Activated CD4-positive, alpha-beta T cell treated with anti-CD3 and anti-CD28 coated beads, Interleukin-2, amount 50 U/mL, for 4 hours (primary cell): ENCODE measurements around the gene ZNF460.

ENCODE experiments used
- DNase-seq, 2 experiments: peaks; one replicate each; pipeline ENCODE4 v3.0.0-alpha.2; 2020

ZNF460 gene

DNA sequence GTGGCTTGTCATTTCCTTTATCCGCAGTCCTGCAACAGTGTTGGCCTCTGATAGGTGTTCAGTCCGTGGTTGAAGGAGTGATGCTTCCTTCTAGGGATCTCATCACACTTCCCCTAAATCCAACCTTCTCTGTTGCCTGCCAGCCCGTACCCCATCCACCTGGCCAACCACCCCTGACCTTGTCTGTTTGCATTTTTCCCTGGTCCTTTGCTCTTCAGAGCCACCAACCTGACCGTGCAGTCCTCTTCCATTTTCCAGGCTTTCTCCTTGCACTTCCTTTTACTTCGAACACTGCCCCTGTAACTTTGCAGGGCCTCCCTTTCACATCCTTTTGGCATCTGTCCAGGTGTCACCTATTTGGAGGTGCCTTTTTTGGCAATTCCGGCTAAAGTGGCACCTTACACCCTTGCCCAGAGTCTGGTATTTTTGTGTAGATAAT is 696 bp downstream of the ZNF460 start:
- no peak for DNase-seq

DNA sequence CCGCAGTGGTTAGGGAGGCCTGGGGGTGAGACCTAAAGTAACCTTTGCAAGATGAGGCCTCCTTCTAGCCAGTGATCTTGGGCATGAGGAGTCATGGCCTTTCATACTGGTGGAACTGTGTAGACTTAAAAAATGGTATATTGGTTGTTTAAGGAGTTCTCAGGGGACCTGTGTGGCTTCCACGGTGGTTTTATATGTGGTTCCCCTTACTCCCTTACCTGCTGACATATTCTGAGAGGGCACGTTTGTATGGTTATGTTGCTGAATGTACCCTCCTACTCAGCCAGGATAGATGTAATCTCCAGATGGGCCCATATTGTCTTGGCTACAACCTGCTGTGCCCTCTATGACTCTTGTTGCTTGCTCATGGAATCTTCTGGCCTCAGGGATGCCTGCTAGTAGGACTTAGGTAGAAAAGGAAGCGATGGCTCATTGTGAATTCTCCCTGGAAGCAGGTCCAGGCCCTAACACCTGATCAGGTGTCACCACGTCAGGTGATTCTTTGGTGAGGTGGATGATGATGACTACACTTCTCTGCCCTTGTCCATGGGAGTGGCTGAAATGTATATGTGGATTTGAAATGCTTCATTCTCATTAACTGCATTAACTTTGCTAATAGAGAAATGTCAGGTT is 1.8 kb downstream of the ZNF460 start:
- DNase-seq = no peak

GRCh38 chr19:57288373-57288772 is 8.1 kb downstream of the ZNF460 start:
- no peak for DNase-seq

DNA sequence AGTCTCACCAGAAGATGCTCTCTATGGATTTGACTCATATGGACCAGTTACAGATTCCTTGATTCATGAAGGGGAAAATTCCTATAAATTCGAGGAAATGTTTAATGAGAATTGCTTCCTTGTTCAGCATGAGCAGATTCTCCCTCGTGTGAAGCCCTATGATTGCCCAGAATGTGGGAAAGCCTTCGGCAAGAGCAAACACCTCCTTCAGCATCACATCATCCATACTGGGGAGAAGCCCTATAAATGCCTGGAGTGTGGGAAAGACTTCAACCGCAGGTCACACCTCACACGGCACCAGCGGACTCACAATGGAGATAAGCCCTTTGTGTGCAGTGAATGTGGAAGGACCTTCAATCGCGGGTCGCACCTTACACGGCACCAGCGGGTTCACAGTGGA is 10.7 kb downstream of the ZNF460 start:
- DNase-seq = no peak

GRCh38 chr19:57292547-57292946 is 12.3 kb downstream of the ZNF460 start:
- DNase-seq = no peak

GRCh38 chr19:57293719-57294118 is 13.4 kb downstream of the ZNF460 start:
- DNase-seq = no peak

GRCh38 chr19:57302020-57302465 is 21.8 kb downstream of the ZNF460 start:
- DNase-seq = no peak

DNA sequence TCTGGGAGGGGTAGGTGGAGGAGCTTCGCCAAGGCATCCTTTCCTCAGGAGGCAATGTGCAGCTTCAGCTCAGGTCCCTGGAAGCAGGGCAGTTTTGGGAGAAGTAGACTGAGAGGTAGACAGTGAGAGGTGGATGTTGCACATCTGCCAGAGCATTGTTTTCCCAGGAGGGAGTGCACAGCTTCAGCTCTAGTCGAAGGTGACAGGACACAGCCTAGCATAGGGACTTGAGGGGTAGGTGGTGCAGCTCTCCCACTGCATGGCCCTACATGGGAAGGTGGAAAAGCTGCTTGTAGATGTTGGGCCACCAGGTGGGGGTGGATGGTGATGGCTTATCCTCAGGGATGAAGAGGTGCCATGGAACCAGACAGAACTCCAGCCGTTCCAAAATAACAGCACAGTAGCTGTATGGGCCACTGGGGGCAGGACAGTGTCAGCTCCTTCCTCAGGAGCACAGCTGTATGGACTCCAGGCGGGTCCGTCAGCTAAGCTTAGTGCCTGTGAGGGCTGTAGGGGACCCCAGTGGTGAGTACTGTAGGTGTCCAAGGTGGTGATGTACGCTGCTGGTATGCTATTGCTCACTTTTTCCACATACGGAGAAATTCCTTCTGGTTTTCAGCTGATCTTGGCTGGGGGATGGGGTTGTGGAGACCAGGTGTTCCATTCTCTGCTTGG is 22.6 kb downstream of the ZNF460 start:
- DNase-seq = no peak

GRCh38 chr19:57305056-57305455 is 24.8 kb downstream of the ZNF460 start:
- DNase-seq = no peak

DNA sequence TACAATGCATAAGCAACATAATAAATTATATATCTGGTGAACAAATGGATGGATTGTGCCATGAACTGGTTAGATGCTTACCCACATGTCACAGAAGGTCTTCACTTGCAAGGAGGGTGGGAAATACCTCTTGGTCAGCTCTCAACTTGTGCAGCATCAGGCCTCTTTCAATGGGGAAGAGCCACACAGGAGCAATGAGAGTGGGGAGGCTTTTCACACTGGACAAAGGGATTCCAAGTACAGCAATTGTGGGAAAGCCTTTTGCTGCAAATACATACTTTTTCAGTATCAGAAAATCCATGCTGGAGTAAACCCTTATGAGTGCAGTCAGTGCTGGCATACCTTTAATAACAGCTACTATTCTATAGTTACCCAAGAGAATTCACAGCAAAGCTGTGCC is 28.2 kb downstream of the ZNF460 start:
- no peak for DNase-seq

DNA sequence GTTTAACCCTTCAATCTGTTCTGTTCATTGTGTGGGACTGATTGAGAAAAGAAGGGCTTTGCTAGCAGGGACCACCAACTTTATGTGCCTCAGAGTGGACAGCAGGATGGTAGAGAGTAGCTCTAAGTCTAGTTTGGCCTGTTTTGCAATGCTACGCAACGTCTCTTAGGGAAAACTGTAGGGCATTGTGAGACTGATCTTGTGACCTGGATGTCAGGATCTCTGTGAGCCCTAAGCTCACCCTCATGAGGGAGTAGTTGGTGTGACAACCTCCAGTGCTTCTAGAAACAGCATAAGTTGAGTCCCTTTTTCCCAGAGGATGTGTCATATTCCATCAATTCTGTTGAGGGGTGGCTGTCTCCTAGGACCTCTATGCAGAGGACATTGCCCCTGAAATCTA is 30.5 kb downstream of the ZNF460 start:
- DNase-seq = no peak

GRCh38 chr19:57314146-57314545 is 33.9 kb downstream of the ZNF460 start:
- no peak for DNase-seq

DNA sequence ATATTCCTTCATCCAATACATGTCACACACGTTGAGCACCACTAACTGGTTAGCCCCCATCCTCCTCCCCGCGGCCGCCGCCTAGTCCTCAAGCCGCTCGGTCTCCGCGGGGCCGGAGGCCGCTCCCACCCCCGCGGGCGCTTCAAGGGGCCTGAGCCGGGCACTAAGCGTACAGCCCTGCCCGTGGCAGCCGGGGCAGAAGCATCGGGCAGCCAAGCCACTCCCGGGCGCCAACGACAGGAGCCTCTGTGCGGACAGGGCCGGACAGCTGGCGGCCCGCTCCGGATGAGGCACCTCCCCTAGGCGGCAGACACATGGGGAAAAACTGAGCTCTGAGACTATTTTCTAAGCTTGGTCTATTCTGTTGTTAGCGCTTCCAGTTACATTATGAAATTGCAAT is 37.2 kb downstream of the ZNF460 start:
- no peak for DNase-seq

DNA sequence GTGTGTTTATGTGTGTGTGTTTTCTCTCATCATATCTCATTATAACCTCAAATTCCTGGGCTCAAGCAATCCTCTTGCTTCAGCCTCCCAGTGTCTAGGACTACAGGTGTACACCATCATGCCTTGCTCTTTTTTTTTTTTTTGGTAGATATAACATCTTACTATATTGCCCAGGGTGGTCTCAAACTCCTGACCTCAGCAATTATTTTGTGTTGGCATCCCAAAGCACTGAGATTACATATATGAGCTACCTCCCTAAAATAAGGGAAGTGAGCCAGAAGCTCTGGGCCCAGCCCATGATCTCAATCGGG is 39.5 kb downstream of the ZNF460 start:
- DNase-seq = no peak

DNA sequence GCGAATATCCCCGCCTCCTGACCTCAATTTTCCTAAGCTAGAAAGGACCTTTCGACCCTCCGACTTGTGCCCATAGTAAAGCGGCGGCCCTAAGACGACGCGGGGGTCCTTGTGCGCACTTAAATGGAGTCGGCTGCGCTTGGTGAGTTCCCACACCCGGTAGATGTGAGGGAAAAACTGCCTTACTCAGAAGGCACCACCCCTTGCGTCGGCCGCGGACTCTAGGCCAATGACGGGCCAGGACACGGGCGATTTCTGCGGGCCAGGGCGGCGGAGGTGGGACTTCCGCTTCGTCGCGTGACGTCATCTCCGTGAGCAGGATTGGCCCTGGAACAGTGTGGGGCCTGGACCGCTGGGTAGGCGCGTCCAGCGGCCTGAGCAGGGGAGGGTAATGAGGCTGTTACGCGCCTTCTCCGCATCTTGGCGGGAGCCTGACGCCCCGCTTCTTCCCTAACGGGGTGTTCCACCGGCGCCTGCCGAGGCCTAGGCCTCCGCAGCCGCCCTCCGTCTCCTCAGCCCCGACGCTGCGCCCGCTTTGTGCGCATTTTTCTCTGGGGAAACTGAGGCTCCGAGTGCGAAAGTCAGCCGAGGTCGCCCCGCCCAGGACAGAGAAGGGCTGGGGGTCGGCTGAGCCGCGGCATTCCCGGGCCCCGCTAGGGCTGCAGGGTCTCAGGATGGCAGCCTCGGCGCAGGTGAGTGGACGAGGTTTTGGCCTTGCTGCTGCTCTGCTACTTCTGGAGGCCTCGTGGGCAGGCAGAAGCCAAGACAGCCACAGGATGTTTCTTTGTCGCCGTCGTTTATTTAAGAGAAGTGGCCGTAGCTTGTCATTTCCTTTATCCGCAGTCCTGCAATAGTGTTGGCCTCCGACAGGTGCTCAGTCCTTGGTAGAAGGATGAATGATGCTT is 40.1 kb downstream of the ZNF460 start, which contains the start of gene ZNF543:
Gene ZNF543, plus strand, starts transcription at position 293 of the 905 bp plus-strand sequence. Its CDS starts 382 bp downstream, at position 675.
- DNase-seq = peak; percentile 90 to 93

- DNase-seq = no peak
Observed at GRCh38 chr19:57321116-57321515, 40.8 kb downstream of the ZNF460 start.

DNA sequence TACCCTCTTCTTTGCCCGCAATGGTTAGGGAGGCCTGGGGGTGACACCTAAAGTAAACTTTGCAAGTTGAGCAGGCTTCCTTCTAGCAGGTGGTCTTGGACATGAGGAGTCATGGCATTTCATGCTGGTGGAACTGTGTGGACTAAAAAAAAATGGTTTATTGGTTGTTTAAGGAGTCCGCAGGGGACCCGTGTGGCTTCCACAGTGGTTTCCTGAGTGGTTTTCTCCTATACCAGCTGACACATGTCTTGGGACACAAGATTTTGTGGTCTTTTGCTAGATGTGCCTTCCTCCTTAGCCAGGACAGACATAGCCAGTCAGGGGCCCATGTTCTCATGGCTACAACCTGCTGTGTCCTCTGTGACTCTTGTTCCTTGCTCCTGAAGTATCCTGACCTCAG is 41.5 kb downstream of the ZNF460 start:
- no peak for DNase-seq

DNA sequence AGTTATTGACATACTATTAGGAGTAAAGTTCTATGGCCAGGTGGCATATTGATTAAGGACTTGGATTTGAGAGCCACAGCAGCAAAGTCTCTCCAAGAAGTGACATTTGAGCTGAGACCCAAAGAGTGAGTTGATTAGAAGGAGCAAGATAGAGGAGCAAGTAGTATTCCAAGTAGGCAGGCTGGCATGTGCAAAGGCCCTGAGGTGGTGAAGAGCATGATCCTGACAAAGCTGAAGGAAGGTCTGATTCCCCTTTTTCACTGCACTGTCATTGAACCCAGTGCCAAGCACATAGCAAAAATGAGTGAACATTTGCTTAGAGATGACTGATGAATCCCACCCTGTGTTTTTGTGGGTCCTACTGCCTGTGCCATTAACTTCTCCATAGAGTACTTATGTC is 44.7 kb downstream of the ZNF460 start:
- DNase-seq = no peak

DNA sequence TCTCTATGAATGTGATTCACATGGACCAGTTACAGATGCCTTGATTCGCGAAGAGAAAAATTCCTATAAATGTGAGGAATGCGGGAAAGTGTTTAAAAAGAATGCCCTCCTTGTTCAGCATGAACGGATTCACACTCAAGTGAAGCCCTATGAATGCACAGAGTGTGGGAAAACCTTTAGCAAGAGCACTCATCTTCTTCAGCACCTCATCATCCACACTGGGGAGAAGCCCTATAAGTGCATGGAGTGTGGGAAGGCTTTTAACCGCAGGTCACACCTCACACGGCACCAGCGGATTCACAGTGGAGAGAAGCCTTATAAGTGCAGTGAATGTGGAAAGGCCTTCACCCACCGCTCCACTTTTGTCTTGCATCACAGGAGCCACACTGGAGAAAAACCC is 47.7 kb downstream of the ZNF460 start:
- no peak for DNase-seq

DNA sequence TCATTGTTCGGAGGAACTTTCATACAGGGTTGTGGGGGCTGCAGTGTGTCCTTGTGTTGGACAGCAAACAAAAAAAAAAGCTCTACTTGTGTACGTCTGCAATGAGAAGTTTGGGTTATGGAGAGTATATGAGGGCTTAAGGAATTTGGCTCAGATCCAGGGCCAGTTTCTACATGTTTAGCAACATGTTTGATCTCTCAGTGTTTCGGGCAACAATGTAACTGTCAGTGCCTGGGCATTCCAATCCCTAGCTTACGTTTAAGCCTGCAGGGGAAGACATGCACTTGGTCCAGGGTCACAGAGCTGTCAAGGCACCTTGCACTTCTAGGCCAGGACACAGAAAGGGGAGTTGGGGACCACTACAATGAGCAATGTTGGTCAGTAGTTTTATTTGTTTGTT is 53.9 kb downstream of the ZNF460 start:
- DNase-seq = no peak

DNA sequence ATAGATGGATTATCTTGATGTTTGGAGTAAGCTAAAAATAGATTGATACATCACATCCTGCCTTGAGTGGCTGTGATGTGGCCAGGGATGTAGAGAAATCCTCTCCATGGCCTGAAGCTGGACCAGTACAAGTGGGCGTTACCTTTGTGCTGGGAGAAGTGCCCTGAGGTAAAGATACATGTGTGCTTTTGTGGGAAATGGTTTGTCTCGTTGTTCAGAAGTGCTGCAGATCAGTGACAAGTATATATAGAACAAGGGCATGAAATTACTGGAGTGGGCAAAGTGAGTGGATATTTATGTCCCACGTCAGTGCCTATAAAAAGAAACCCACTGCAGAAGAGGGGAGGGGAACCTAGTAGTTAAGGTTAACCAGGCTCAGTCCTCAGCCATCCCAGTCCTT is 58.6 kb downstream of the ZNF460 start:
- no peak for DNase-seq

DNA sequence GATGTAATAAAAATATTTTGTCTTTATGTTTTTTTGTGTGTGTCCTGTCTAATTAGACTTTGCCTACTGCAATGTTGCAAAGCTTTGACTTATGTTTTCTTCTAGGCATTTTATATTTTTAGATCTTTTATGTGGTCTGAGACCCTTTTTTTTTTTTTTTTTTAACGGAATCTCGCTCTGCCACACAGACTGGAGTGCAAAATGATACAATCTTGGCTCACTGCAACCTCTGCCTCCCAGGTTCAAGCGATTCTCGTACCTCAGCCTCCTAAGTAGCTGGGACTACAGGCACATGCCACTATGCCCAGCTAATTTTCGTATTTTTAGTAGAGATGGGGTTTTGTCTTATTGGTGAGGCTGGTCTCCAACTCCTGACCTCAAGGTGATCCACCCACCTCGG is 62.3 kb downstream of the ZNF460 start:
- no peak for DNase-seq
